Endothelial cell (in vitro differentiated cells): Measurements from ENCODE around the gene TP53BP2. TPM values are rescaled to one million over a fixed set of nuclear protein-coding genes. Genes with fewer than 3 reads are reported as not detected.

Experiments used
- DNase-seq: peaks from one replicate; pipeline ENCODE4 v3.0.0; 2021; ENCODE audit warnings: low spot score
- H3K27ac Mint-ChIP-seq: one replicate; pipeline ENCODE4 v1.8.0; 2021; ENCODE audit warnings: mixed read lengths, inconsistent platforms; ENCODE audit not compliant: unreplicated experiment
- H3K27me3 Mint-ChIP-seq: one replicate; pipeline ENCODE4 v1.8.0; 2021; ENCODE audit warnings: mild to moderate bottlenecking, moderate library complexity, mixed read lengths, inconsistent platforms; ENCODE audit not compliant: unreplicated experiment
- H3K36me3 Mint-ChIP-seq: one replicate; pipeline ENCODE4 v1.8.0; 2021; ENCODE audit warnings: mild to moderate bottlenecking, low read depth, mixed read lengths, inconsistent platforms; ENCODE audit not compliant: unreplicated experiment
- H3K4me1 Mint-ChIP-seq: one replicate; pipeline ENCODE4 v1.8.0; 2021; ENCODE audit warnings: mild to moderate bottlenecking, mixed read lengths, inconsistent platforms; ENCODE audit not compliant: unreplicated experiment
- H3K4me3 Mint-ChIP-seq: one replicate; pipeline ENCODE4 v1.8.0; 2021; ENCODE audit warnings: mild to moderate bottlenecking, mixed read lengths, inconsistent platforms; ENCODE audit not compliant: unreplicated experiment
- H3K9me3 Mint-ChIP-seq: one replicate; pipeline ENCODE4 v1.8.0; 2021; ENCODE audit warnings: mixed read lengths, inconsistent platforms; ENCODE audit not compliant: unreplicated experiment
- total RNA-seq: library from RNA; stranded (reverse); fragmentation: NEBNext Ultra II Directional; extraction: Animal tissue kit (Norgen Biotek cat#: 25700); gene quantifications from one replicate; pipeline ENCODE4 v1.2.1, GENCODE V29; 2021; ENCODE audit not compliant: unreplicated experiment
- TF ChIP-seq, protein P1 (sequence below): fragments of 200-600 bp; sonication (generic); IDR thresholded peaks from one replicate; pipeline ENCODE4 v1.5.0; 2021; ENCODE audit warnings: antibody characterized with exemption; ENCODE audit not compliant: unreplicated experiment

Gene TP53BP2
- total RNA-seq, 1 donor from 2014 or later = 42.0 TPM

- H3K4me1 Mint-ChIP-seq = peaks cover 20% of the 10 kb centered on the region
- no peak overlapping the region for H3K27ac Mint-ChIP-seq
- H3K9me3 Mint-ChIP-seq = no peaks in the 10 kb centered on the region
- DNase-seq = no peak
- H3K27me3 Mint-ChIP-seq = no peaks in the 10 kb centered on the region
- H3K4me3 Mint-ChIP-seq = no peak overlapping the region
- H3K36me3 Mint-ChIP-seq = no peaks in the 10 kb centered on the region
- TF ChIP-seq, protein P1, sequence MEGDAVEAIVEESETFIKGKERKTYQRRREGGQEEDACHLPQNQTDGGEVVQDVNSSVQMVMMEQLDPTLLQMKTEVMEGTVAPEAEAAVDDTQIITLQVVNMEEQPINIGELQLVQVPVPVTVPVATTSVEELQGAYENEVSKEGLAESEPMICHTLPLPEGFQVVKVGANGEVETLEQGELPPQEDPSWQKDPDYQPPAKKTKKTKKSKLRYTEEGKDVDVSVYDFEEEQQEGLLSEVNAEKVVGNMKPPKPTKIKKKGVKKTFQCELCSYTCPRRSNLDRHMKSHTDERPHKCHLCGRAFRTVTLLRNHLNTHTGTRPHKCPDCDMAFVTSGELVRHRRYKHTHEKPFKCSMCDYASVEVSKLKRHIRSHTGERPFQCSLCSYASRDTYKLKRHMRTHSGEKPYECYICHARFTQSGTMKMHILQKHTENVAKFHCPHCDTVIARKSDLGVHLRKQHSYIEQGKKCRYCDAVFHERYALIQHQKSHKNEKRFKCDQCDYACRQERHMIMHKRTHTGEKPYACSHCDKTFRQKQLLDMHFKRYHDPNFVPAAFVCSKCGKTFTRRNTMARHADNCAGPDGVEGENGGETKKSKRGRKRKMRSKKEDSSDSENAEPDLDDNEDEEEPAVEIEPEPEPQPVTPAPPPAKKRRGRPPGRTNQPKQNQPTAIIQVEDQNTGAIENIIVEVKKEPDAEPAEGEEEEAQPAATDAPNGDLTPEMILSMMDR = no peak
Observed at GRCh38 chr1:223835754-223836153, 10.0 kb downstream of the TP53BP2 start.

GRCh38 chr1:223834660-223835263 is 11.0 kb downstream of the TP53BP2 start:
- H3K36me3 Mint-ChIP-seq = no peaks in the 10 kb centered on the region

GRCh38 chr1:223833948-223834347 is 11.8 kb downstream of the TP53BP2 start:
- peaks cover 14% of the 10 kb centered on the region for H3K4me1 Mint-ChIP-seq
- DNase-seq = no peak
- H3K4me3 Mint-ChIP-seq = no peak overlapping the region
- no peaks in the 10 kb centered on the region for H3K36me3 Mint-ChIP-seq
- no peak overlapping the region for H3K27ac Mint-ChIP-seq
- TF ChIP-seq, protein P1 = no peak
- no peaks in the 10 kb centered on the region for H3K27me3 Mint-ChIP-seq
- no peaks in the 10 kb centered on the region for H3K9me3 Mint-ChIP-seq

More at GRCh38 chr1:223834660-223835263, 11.0 kb downstream of the TP53BP2 start:
- Mint-ChIP-seq H3K4me1 (peaks cover 14% of the 10 kb centered on the region), H3K9me3 (no peaks in the 10 kb centered on the region), H3K4me3 (no peak overlapping the region), H3K27ac (no peak overlapping the region), H3K27me3 (no peaks in the 10 kb centered on the region)
- DNase-seq = no peak
- TF ChIP-seq, protein P1 = no peak

GRCh38 chr1:223832637-223832943 is 13.2 kb downstream of the TP53BP2 start:
- Mint-ChIP-seq H3K4me3 (no peak overlapping the region), H3K27me3 (no peaks in the 10 kb centered on the region)

More at GRCh38 chr1:223832637-223832943, 13.2 kb downstream of the TP53BP2 start:
- Mint-ChIP-seq H3K9me3 (no peaks in the 10 kb centered on the region), H3K27ac (no peak overlapping the region), H3K36me3 (no peaks in the 10 kb centered on the region), H3K4me1 (peaks cover 1% of the 10 kb centered on the region)
- TF ChIP-seq, protein P1 = no peak
- DNase-seq = no peak
